Glomerular visceral epithelial cell (primary cell): ENCODE data around the gene CFAP92.

Source experiments
- DNase-seq: peaks from one replicate; pipeline ENCODE4 v3.0.0-alpha.2; 2016; ENCODE audit errors: extremely low spot score

Gene CFAP92

DNA sequence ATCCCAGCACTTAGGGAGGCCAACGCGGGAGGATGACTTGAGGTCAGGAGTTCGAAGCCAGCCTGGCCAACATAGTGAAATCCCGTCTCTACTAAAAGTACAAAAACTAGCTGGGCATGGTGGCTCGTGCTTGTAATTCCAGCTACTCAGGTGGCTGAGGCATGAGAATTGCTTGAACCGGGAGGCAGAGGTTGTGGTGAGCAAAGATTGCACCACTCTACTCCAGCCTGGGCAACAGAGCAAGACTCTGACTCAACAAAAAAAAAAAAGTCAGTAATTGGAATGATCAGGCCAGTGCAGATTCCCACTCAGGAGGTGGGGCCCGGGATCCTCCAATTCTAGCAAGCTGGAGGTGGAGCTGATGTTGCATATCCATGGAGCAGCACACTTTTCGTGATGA lies 5.6 kb downstream of the CFAP92 start:
- no peak for DNase-seq

- DNase-seq: no peak
Measured at GRCh38 chr3:128987302-128988100, 6.4 kb downstream of the CFAP92 start.

- no peak for DNase-seq
Measured at GRCh38 chr3:128984596-128984995, 9.3 kb downstream of the CFAP92 start.

DNA sequence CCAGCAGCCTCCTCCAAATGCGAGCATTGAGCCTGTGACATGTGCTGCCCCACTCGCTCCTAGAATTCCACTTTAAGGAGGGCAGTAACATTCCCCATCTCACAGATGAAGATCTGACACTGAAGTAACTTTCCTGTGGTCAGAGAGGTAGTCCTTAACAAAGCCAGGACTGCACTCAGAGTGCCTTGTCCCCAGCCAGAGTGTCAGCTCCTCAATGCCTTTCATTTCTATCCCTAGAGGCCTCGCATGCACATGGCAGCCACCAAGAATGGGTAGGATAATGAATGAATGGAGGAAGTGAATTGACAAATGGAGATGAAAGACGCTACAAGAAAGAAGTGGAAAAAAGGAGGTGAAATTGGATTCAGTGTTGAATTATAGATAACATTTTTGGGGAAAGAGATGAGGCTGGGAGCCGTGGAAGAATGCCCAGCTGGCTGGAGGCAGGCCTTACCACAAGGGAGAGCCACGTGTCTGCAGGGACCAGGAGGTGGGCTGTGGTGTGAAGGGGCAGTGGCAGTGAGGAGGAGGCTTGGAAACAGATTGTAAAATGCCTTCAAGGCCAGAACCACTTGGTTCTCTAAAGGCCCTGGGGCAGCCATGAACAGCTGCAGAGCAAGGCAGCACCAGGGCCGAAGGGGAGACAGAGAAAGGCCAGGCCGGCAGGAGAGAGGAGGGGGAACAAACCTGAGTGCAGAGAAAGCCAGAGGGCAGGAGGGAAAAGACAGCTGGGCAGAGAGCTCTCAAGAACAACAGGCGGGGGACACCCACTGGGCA lies 10.4 kb downstream of the CFAP92 start:
- no peak for DNase-seq

GRCh38 chr3:128975276-128975675 lies 18.6 kb downstream of the CFAP92 start:
- DNase-seq: no peak

GRCh38 chr3:128973988-128974564 lies 19.8 kb downstream of the CFAP92 start:
- no peak for DNase-seq

DNA sequence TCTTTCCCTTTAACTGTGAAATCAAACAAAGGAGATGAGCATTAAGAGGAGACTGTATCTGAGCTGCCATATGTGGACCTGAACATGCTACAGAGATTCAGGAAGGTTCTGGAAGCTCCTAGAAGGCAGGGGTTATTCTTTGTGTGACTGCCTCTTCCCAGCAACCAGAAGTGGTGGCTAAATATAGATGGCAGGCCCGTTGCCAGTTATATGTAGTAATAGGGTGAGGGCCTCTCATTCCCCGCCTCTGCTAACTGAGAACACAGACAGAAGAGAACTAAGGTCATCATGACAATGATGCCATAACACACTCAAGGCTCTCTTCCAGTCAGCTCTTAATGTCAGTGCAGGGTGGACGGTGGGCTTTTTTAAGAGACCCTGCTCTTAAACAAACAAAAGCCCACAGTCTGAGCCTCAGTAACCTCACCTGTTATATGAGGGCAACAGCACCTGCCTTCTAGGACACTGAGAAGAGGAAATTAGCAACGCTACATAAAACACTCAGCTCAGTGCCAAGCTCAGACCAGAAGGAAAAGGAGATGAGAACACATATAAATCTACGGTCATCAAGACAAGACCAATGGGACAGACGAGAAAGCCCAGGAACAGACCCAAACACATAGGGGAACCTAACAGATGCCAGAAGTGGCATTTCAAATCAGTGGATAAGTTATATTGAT lies 22.3 kb downstream of the CFAP92 start:
- DNase-seq: no peak

GRCh38 chr3:128970740-128971047 lies 23.2 kb downstream of the CFAP92 start:
- no peak for DNase-seq

DNA sequence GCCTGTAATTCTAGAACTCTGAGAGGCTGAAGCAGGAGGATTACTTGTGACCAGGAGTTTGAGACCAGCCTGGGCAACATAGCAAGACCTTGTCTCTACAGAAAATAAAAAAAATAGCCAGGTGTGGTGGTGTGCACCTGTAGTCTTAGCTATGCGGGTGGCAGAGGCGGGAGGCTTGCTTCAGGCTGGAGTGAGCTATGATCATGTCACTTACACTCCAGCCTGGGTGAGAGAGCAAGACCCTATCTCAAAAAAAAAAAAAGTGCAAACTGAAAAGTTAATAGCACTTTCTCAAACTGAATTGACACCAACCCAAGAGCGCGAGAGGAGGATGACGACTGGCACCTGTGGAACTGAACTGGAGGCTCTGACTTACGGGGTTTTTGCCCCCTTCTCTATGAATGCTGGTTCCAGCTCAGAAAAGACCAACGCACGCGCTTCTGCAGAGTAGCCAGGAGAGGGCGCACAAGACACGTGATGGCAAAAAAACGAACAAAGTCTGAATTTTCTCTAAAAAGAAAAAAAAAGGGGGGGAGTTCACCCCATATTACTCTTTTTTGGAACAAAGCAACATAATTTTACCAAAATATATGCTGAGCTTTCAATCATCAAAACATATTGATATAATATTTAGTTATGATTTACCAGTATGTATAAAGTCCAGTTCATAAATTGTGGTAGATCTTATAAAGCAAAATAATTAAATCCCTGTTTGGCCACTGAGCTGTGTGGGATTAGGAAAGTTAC lies 23.7 kb downstream of the CFAP92 start:
- peak; percentile 45 for DNase-seq

- no peak for DNase-seq
Measured at GRCh38 chr3:128967748-128968355, 26.0 kb downstream of the CFAP92 start.

DNA sequence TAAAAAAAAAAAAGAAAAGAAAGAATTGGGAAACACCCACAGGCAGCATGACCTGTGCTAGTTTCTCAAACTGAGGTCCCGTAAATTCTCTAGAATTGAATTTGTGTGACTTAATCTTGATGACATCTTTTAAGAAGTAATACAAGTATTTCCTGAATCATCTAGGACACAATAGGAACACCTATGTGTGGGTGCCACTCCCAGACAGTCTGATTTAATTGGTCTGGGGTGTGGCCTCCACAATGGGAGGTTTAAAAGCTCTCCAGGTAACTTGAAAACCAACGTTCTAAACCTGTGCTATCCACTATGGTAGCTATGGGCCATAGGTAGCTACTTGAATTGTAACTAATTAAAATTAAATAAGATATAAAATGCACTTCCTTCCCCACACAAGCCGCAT lies 28.1 kb downstream of the CFAP92 start:
- no peak for DNase-seq

DNA sequence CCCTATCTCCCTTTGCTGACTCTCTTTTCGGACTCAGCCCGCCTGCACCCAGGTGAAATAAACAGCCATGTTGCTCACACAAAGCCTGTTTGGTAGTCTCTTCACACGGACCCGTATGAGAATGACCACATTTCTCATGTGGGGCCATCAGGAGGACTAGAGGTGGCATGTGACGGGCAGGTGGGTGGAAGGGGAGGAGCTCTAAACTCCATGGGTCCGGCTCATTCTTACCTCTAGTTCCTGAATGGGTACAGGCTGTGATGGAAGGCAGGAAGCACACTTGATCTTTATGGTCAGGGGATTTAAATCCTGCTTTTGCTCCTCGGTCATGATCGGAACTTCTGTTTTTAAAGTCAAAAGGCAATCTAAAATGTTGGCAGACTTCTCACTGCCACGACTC lies 28.6 kb downstream of the CFAP92 start:
- no peak for DNase-seq

- no peak for DNase-seq
Measured at GRCh38 chr3:128956440-128956839, 37.4 kb downstream of the CFAP92 start.

- DNase-seq: peak; percentile 22
Measured at GRCh38 chr3:128950223-128950938, 43.5 kb downstream of the CFAP92 start.

DNA sequence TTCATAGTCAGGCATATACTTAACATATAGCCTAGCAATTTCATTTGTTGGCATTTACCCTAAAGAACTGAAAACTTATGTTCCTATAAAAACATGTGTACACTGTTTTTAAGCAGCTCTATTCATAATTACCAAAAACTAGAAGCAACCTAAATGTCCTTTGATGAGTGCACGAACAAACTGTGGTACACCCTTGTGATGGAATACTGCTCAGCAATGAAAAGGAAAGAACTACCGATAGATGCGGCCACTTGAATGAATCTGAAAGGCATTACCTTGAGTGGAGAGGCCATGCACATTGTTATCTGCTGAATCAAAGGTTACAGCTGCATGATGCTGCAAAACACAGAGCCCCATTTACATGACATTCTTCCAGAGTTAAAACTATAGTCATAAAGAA lies 44.7 kb downstream of the CFAP92 start:
- DNase-seq: no peak

DNA sequence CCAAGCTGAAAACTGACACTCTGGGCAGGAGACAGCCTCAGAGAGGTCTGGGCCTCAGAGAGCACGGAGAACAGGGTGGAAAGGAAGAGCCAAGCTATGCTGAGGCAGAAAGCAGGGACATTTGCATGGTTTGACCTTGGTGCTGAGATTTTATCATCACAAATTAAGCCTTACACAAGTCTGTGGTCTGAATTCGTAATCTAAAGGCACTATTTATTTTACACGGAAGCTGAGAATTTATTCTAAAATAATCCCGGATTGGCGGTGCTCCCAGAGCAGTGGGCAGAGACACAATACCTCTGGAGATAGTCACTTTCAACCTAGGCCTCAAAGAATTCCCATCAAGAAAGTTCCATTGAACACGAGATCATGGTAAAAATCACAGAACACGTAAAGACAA lies 47.5 kb downstream of the CFAP92 start:
- DNase-seq: no peak

GRCh38 chr3:128945878-128946175 lies 48.0 kb downstream of the CFAP92 start:
- DNase-seq: no peak

DNA sequence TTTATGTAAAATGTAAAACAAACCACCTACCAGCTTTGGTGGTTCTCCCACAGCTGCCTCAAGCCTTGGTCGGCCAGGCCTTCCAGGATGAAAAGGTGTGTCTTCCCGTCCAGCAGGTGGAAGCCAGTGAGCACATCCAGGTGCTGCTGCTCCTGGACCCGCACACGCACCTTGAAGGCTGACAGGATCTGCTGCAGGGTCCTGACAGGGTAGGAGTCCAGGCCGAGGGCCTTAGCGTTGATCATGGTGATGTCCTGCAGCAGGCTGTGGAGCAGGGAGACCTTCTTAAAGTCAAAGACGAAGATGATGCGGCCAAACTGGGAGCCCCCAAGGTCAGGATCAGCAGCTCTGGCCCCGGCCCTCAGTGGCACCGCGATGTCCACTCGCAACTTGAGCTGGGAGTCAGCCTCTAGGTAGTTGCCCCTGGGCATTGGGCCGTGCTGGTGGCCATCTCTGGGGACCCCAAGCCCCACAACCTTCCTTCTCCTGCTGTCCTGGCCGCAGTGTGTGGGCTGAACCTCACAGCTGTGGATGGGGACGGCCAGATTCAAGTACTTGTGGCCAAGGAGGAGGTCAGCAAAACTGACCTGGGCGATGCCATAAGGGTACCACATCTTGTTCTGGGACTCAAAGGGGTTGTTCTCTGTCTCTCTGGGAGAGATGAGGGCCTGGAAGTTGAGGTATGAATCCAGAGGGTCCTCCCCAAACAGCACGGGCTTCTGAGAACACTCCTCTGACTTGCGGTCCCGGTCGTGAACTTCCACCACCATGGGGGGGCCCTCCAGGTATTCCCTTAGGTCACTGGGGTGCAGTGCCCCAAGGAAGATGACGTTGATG lies 48.6 kb downstream of the CFAP92 start:
- no peak for DNase-seq

DNA sequence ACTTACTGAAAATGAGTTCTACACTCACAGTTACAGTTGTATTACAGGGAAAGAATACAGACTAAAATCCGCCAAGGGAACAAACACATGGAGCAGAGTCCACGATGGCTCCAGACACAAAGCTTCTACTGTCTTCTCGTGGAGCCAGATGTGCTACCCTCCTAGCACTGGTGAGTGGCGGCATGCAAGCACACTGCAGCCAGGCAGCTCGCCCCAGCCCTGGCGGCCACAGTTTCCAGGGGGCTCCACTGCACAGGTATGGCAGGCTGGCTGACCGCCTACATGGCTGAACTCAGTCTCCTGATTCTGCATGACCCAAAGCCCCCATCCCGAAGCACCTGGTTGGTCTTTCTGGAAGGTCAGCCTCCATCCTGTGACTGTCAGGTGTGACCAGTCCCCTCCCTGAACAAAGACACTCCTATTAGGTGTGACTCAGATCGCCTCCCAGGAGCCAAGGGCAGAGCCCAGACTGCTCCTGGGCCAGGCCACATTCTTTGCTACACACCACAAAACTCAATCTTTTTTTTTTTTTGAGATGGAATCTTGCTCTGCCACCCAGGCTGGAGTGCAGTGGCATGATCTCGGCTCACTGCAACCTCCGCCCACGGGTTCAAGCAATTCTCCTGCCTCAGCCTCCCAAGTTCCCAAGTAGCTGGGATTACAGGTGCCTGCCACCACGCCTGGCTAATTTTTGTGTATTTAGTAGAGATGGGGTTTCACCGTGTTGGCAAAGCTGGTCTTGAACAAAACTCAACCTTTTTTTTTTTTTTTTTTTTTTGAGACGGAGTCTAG lies 51.5 kb downstream of the CFAP92 start:
- peak; percentile 18 for DNase-seq
